WTC11 (cell line): ENCODE measurements around the gene SKAP1. TPM values are rescaled to one million over a fixed set of nuclear protein-coding genes. Genes with fewer than 3 reads are reported as not detected.
"Not testable (repeated sequence)": the region's sequence is repeated elsewhere in the genome, so short reads cannot be mapped to it uniquely, and the experiment has no call there.

Source experiments
- ATAC-seq: fragments of 200-7000 bp; cut with Tn5 transposase; 2 replicates; pipeline ENCODE4 v1.10.0; 2021; ENCODE audit warnings: mild to moderate bottlenecking, moderate library complexity
- CTCF ChIA-PET: fragments of 300-600 bp; sonication (Branson Sonifier 250); formaldehyde crosslinking; loops from one replicate; lab custom pipeline; 2021; ENCODE audit warnings: antibody characterized with exemption; lab: Charles Lee
- POLR2A ChIA-PET: fragments of 350-600 bp; sonication (Branson Sonifier 250); formaldehyde crosslinking; loops from one replicate; lab custom pipeline; 2021; ENCODE audit warnings: antibody characterized with exemption; lab: Charles Lee
- DNase-seq: peaks from one replicate; pipeline ENCODE4 v3.0.0; 2021; ENCODE audit warnings: low spot score
- H3K27ac Mint-ChIP-seq: 2 replicates; pipeline ENCODE4 v1.8.0; 2021; ENCODE audit warnings: mixed read lengths
- H3K27me3 Mint-ChIP-seq: 2 replicates; pipeline ENCODE4 v1.8.0; 2021; ENCODE audit warnings: low read depth, mild to moderate bottlenecking, moderate library complexity, mixed read lengths
- H3K36me3 Mint-ChIP-seq: 2 replicates; pipeline ENCODE4 v1.8.0; 2021; ENCODE audit warnings: mixed read lengths
- H3K4me1 Mint-ChIP-seq: 2 replicates; pipeline ENCODE4 v1.8.0; 2022; ENCODE audit warnings: mixed read lengths
- H3K4me3 Mint-ChIP-seq: 2 replicates; pipeline ENCODE4 v1.8.0; 2021; ENCODE audit warnings: mild to moderate bottlenecking, moderate library complexity, mixed read lengths
- H3K9me3 Mint-ChIP-seq: 2 replicates; pipeline ENCODE4 v1.8.0; 2021; ENCODE audit warnings: mixed read lengths
- ARID4B ChIP-seq: sonication (generic); formaldehyde crosslinking; IDR thresholded peaks from 2 replicates; pipeline ENCODE4 v1.8.0; 2023; ENCODE audit warnings: missing genetic modification reagents, mild to moderate bottlenecking, borderline replicate concordance
- ATF1 ChIP-seq: sonication (generic); formaldehyde crosslinking; IDR thresholded peaks from 2 replicates; pipeline ENCODE4 v1.8.1; 2023; ENCODE audit warnings: mild to moderate bottlenecking, moderate library complexity, missing genetic modification reagents
- CREM ChIP-seq: sonication (generic); formaldehyde crosslinking; IDR thresholded peaks from 2 replicates; pipeline ENCODE4 v1.8.1; 2022; ENCODE audit warnings: mild to moderate bottlenecking, missing genetic modification reagents, moderate library complexity
- EMX1 ChIP-seq: fragments of 250-450 bp; sonication (Bioruptor Pico); IDR thresholded peaks from 2 replicates; pipeline ENCODE4 v1.8.0; 2021; ENCODE audit warnings: mild to moderate bottlenecking
- GABPB1 ChIP-seq: sonication (generic); formaldehyde crosslinking; IDR thresholded peaks from 2 replicates; pipeline ENCODE4 v1.8.1; 2023; ENCODE audit warnings: mild to moderate bottlenecking, missing genetic modification reagents
- HMGA2 ChIP-seq: fragments of 250-450 bp; sonication (Bioruptor Pico); IDR thresholded peaks from 2 replicates; pipeline ENCODE4 v1.4.0; 2021; ENCODE audit warnings: mild to moderate bottlenecking, moderate library complexity
- MYBL2 ChIP-seq: sonication (generic); formaldehyde crosslinking; IDR thresholded peaks from 2 replicates; pipeline ENCODE4 v1.8.1; 2023; ENCODE audit warnings: mild to moderate bottlenecking, moderate library complexity, missing genetic modification reagents
- NR1H2 ChIP-seq: sonication (generic); formaldehyde crosslinking; IDR thresholded peaks from 2 replicates; pipeline ENCODE4 v1.9.0; 2021; ENCODE audit warnings: mild to moderate bottlenecking, moderate library complexity, missing genetic modification reagents
- NR3C1 ChIP-seq: sonication (generic); formaldehyde crosslinking; conservative IDR thresholded peaks from 2 replicates; pipeline ENCODE4 v1.8.1; 2023; ENCODE audit warnings: low read depth, mild to moderate bottlenecking, missing genetic modification reagents
- SP1 ChIP-seq: sonication (generic); formaldehyde crosslinking; conservative IDR thresholded peaks from 2 replicates; pipeline ENCODE4 v1.8.1; 2022; ENCODE audit warnings: missing genetic modification reagents
- TP53 ChIP-seq: sonication (generic); formaldehyde crosslinking; IDR thresholded peaks from 2 replicates; pipeline ENCODE4 v1.8.1; 2023; ENCODE audit warnings: mild to moderate bottlenecking, missing genetic modification reagents
- USF1 ChIP-seq: sonication (generic); formaldehyde crosslinking; IDR thresholded peaks from 2 replicates; pipeline ENCODE4 v1.8.0; 2022; ENCODE audit warnings: mild to moderate bottlenecking, missing genetic modification reagents
- total RNA-seq: library from RNA; stranded (reverse); gene quantifications from 3 replicates; pipeline ENCODE4 v1.2.3, GENCODE V29; 2021
- TF ChIP-seq, protein P1 (sequence below): sonication (generic); formaldehyde crosslinking; IDR thresholded peaks from 2 replicates; pipeline ENCODE4 v1.8.0; 2022; ENCODE audit warnings: mild to moderate bottlenecking, missing genetic modification reagents
- TF ChIP-seq, protein P2 (sequence below): sonication (generic); formaldehyde crosslinking; IDR thresholded peaks from 2 replicates; pipeline ENCODE4 v1.8.0; 2023; ENCODE audit warnings: missing genetic modification reagents
- TF ChIP-seq, protein P3 (sequence below): sonication (generic); formaldehyde crosslinking; IDR thresholded peaks from 2 replicates; pipeline ENCODE4 v1.8.0; 2023; ENCODE audit warnings: mild to moderate bottlenecking, missing genetic modification reagents
- TF ChIP-seq, protein P4 (sequence below): fragments of 250-450 bp; sonication (Bioruptor Pico); IDR thresholded peaks from 2 replicates; pipeline ENCODE4 v1.9.0; 2021; ENCODE audit warnings: mild to moderate bottlenecking, borderline replicate concordance

The SKAP1 gene
- total RNA-seq, 1 experiment from 2014 or later: not detected

GRCh38 chr17:48207776-48208544, 222.1 kb downstream of the SKAP1 start:
- no peak for ATAC-seq
- no peak for DNase-seq
- no peaks in the 10 kb centered on the region for H3K9me3 Mint-ChIP-seq
- H3K27ac Mint-ChIP-seq: no peak overlapping the region
- ChIA-PET CTCF (interaction anchor here (1.4 to 2.3 kb wide), 2 partner anchors 8 to 128 kb away, joined by 3 to 10 read pairs; no protein-coding TSS in a partner anchor), POLR2A (interaction anchor here (1.1 kb wide), 1 partner anchor 231 kb away, joined by 3 read pairs; no protein-coding TSS in a partner anchor)
- no peak for TF ChIP-seq HMGA2 (CRISPR knock-in tag)
- no peak for TF ChIP-seq ATF1 (CRISPR knock-in tag)
- TF ChIP-seq, protein P1, sequence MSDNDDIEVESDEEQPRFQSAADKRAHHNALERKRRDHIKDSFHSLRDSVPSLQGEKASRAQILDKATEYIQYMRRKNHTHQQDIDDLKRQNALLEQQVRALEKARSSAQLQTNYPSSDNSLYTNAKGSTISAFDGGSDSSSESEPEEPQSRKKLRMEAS: no peak
- no peak for TF ChIP-seq GABPB1 (CRISPR knock-in tag)
- no peak for TF ChIP-seq CREM (CRISPR knock-in tag)
- no peak for TF ChIP-seq SP1 (CRISPR knock-in tag)
- TF ChIP-seq, protein P2, sequence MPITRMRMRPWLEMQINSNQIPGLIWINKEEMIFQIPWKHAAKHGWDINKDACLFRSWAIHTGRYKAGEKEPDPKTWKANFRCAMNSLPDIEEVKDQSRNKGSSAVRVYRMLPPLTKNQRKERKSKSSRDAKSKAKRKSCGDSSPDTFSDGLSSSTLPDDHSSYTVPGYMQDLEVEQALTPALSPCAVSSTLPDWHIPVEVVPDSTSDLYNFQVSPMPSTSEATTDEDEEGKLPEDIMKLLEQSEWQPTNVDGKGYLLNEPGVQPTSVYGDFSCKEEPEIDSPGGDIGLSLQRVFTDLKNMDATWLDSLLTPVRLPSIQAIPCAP (CRISPR knock-in tag): no peak
- TF ChIP-seq ARID4B (CRISPR knock-in tag): no peak
- no peak for TF ChIP-seq EMX1 (CRISPR knock-in tag)
- TF ChIP-seq, protein P3, sequence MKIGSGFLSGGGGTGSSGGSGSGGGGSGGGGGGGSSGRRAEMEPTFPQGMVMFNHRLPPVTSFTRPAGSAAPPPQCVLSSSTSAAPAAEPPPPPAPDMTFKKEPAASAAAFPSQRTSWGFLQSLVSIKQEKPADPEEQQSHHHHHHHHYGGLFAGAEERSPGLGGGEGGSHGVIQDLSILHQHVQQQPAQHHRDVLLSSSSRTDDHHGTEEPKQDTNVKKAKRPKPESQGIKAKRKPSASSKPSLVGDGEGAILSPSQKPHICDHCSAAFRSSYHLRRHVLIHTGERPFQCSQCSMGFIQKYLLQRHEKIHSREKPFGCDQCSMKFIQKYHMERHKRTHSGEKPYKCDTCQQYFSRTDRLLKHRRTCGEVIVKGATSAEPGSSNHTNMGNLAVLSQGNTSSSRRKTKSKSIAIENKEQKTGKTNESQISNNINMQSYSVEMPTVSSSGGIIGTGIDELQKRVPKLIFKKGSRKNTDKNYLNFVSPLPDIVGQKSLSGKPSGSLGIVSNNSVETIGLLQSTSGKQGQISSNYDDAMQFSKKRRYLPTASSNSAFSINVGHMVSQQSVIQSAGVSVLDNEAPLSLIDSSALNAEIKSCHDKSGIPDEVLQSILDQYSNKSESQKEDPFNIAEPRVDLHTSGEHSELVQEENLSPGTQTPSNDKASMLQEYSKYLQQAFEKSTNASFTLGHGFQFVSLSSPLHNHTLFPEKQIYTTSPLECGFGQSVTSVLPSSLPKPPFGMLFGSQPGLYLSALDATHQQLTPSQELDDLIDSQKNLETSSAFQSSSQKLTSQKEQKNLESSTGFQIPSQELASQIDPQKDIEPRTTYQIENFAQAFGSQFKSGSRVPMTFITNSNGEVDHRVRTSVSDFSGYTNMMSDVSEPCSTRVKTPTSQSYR: no peak
- TF ChIP-seq, protein P4, sequence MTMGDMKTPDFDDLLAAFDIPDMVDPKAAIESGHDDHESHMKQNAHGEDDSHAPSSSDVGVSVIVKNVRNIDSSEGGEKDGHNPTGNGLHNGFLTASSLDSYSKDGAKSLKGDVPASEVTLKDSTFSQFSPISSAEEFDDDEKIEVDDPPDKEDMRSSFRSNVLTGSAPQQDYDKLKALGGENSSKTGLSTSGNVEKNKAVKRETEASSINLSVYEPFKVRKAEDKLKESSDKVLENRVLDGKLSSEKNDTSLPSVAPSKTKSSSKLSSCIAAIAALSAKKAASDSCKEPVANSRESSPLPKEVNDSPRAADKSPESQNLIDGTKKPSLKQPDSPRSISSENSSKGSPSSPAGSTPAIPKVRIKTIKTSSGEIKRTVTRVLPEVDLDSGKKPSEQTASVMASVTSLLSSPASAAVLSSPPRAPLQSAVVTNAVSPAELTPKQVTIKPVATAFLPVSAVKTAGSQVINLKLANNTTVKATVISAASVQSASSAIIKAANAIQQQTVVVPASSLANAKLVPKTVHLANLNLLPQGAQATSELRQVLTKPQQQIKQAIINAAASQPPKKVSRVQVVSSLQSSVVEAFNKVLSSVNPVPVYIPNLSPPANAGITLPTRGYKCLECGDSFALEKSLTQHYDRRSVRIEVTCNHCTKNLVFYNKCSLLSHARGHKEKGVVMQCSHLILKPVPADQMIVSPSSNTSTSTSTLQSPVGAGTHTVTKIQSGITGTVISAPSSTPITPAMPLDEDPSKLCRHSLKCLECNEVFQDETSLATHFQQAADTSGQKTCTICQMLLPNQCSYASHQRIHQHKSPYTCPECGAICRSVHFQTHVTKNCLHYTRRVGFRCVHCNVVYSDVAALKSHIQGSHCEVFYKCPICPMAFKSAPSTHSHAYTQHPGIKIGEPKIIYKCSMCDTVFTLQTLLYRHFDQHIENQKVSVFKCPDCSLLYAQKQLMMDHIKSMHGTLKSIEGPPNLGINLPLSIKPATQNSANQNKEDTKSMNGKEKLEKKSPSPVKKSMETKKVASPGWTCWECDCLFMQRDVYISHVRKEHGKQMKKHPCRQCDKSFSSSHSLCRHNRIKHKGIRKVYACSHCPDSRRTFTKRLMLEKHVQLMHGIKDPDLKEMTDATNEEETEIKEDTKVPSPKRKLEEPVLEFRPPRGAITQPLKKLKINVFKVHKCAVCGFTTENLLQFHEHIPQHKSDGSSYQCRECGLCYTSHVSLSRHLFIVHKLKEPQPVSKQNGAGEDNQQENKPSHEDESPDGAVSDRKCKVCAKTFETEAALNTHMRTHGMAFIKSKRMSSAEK (CRISPR knock-in tag): no peak
- TF ChIP-seq TP53 (CRISPR knock-in tag): no peak
- no peak for TF ChIP-seq USF1 (CRISPR knock-in tag)
- no peak for TF ChIP-seq MYBL2 (CRISPR knock-in tag)
- TF ChIP-seq NR3C1 (CRISPR knock-in tag): no peak
- no peak for TF ChIP-seq NR1H2 (CRISPR knock-in tag)
- no peaks in the 10 kb centered on the region for H3K36me3 Mint-ChIP-seq
- no peaks in the 10 kb centered on the region for H3K4me1 Mint-ChIP-seq
- peaks cover 22% of the 10 kb centered on the region for H3K27me3 Mint-ChIP-seq
- H3K4me3 Mint-ChIP-seq: no peak overlapping the region

- ATAC-seq, POLR2A ChIA-PET, H3K9me3 Mint-ChIP-seq, H3K36me3 Mint-ChIP-seq, DNase-seq, H3K27ac Mint-ChIP-seq, H3K4me3 Mint-ChIP-seq, H3K4me1 Mint-ChIP-seq: not testable (repeated sequence)
- peaks cover 25% of the 10 kb centered on the region for H3K27me3 Mint-ChIP-seq
- CTCF ChIA-PET: interaction anchor here (0.6 to 2.3 kb wide), 4 partner anchors 9 to 129 kb away, joined by 3 to 10 read pairs (median 4); no protein-coding TSS in a partner anchor
Observed at GRCh38 chr17:48207036-48207435, 223.0 kb downstream of the SKAP1 start.
